Glutamatergic neuron (in vitro differentiated cells): ENCODE data around the gene CES1. TPM values are rescaled to one million over a fixed set of nuclear protein-coding genes. Genes with fewer than 3 reads are reported as not detected.
"Not testable (repeated sequence)": the region's sequence is repeated elsewhere in the genome, so short reads cannot be mapped to it uniquely, and the experiment has no call there.

Experiments
- DNase-seq: peaks from one replicate; pipeline ENCODE4 v3.0.0; 2022
- H3K27ac Mint-ChIP-seq: one replicate; pipeline ENCODE4 v1.8.0; 2020; ENCODE audit warnings: mild to moderate bottlenecking, mixed read lengths, inconsistent platforms; ENCODE audit not compliant: unreplicated experiment
- H3K27me3 Mint-ChIP-seq: one replicate; pipeline ENCODE4 v1.8.0; 2020; ENCODE audit warnings: mild to moderate bottlenecking, moderate library complexity, mixed read lengths, inconsistent platforms; ENCODE audit not compliant: unreplicated experiment
- H3K36me3 Mint-ChIP-seq: one replicate; pipeline ENCODE4 v1.8.0; 2020; ENCODE audit warnings: mild to moderate bottlenecking, mixed read lengths, inconsistent platforms; ENCODE audit not compliant: unreplicated experiment
- H3K4me1 Mint-ChIP-seq: one replicate; pipeline ENCODE4 v1.8.0; 2020; ENCODE audit warnings: mild to moderate bottlenecking, low read depth, mixed read lengths, inconsistent platforms; ENCODE audit not compliant: unreplicated experiment
- H3K4me3 Mint-ChIP-seq: one replicate; pipeline ENCODE4 v1.8.0; 2020; ENCODE audit warnings: mild to moderate bottlenecking, mixed read lengths, inconsistent platforms; ENCODE audit not compliant: unreplicated experiment
- H3K9me3 Mint-ChIP-seq: one replicate; pipeline ENCODE4 v1.8.0; 2020; ENCODE audit warnings: mild to moderate bottlenecking, moderate library complexity, mixed read lengths, inconsistent platforms; ENCODE audit not compliant: unreplicated experiment
- total RNA-seq: library from RNA; stranded (reverse); fragmentation: NEBNext Ultra II Directional; extraction: Animal tissue kit (Norgen Biotek cat#: 25700); gene quantifications from one replicate; pipeline ENCODE4 v1.2.1, GENCODE V29; 2021; ENCODE audit not compliant: unreplicated experiment
- TF ChIP-seq, protein P1 (sequence below): fragments of 200-600 bp; sonication (generic); IDR thresholded peaks from one replicate; pipeline ENCODE4 v1.5.0; 2021; ENCODE audit not compliant: partially characterized antibody, unreplicated experiment

CES1 gene
- total RNA-seq, 1 donor from 2014 or later: not detected

DNA sequence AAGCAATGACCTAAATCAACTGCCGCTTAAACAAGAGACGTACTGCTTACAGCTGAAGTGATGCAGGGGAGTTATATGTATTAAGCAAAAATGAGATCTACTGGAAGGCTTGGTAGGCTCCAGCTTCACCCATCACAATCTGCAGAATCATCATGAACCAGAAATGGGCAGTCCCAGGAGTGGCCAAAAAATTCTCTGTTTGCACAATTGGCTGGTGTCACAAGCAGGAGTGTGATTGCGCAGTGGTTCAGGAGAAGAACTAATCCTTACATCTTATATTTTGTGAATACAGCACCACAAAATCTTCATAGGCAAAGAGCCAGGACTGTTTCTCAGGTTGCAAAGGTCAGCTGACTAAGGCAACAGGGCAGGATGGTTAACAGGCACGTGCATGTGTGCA is 75.9 kb downstream of the CES1 start:
- Mint-ChIP-seq H3K27me3 (no peaks in the 10 kb centered on the region), H3K4me1 (no peaks in the 10 kb centered on the region), H3K36me3 (no peaks in the 10 kb centered on the region), H3K9me3 (peaks cover 4% of the 10 kb centered on the region), H3K27ac (no peak overlapping the region), H3K4me3 (no peak overlapping the region)
- TF ChIP-seq, protein P1, sequence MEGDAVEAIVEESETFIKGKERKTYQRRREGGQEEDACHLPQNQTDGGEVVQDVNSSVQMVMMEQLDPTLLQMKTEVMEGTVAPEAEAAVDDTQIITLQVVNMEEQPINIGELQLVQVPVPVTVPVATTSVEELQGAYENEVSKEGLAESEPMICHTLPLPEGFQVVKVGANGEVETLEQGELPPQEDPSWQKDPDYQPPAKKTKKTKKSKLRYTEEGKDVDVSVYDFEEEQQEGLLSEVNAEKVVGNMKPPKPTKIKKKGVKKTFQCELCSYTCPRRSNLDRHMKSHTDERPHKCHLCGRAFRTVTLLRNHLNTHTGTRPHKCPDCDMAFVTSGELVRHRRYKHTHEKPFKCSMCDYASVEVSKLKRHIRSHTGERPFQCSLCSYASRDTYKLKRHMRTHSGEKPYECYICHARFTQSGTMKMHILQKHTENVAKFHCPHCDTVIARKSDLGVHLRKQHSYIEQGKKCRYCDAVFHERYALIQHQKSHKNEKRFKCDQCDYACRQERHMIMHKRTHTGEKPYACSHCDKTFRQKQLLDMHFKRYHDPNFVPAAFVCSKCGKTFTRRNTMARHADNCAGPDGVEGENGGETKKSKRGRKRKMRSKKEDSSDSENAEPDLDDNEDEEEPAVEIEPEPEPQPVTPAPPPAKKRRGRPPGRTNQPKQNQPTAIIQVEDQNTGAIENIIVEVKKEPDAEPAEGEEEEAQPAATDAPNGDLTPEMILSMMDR: no peak
- no peak for DNase-seq

DNA sequence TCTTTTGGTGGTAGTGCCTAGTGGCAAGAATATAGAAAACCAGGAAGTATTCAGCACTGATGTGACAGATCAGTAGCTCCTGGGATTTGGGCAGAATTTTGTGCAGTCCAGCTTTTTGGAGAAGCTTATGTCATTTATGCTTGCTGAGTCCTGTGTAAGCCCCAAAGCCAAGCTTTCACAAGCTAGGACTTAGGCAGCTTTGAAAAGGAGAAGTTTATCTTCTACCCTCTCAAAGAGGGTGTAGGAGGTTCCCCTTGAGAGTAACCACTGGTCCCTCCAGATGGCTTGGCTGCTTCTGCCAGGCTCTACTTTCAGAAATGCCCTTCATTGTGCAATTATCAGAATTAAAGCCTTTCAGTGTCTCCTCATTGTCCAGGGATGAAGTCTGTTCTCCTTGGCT is 78.8 kb downstream of the CES1 start:
- Mint-ChIP-seq H3K4me1 (no peaks in the 10 kb centered on the region), H3K36me3 (no peaks in the 10 kb centered on the region), H3K9me3 (peaks cover 4% of the 10 kb centered on the region), H3K4me3 (no peak overlapping the region), H3K27ac (no peak overlapping the region), H3K27me3 (peaks cover 1% of the 10 kb centered on the region)
- no peak for DNase-seq
- TF ChIP-seq, protein P1: no peak

DNA sequence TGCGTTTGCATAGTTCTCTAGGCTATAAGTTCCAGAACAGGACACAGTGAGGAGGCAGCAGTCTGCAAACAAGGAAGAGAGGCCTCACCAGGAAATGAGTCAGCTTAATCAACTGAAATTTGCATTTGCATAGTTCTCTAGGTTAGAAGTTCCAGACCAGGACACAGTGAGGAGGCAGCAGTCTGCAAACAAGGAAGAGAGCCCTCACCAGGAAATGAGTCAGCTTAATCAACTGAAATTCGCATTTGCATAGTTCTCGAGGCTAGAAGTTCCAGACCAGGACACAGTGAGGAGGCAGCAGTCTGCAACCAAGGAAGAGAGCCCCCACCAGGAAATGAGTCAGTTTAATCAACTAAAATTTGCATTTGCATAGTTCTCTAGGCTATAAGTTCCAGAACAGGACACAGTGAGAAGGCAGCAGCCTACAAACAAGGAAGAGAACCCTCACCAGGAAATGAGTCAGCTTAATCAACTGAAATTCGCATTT is 79.7 kb downstream of the CES1 start:
- H3K4me1 Mint-ChIP-seq, H3K27me3 Mint-ChIP-seq, H3K27ac Mint-ChIP-seq, DNase-seq, H3K36me3 Mint-ChIP-seq, H3K9me3 Mint-ChIP-seq, H3K4me3 Mint-ChIP-seq: not testable (repeated sequence)

Other genes with a start within 250 kb of the CES1 start
- not detected for gene SLC6A2, start 177.1 kb downstream of the CES1 start, total RNA-seq
- not detected for gene CES5A, start 42.3 kb upstream of the CES1 start, total RNA-seq